T follicular helper cell (primary cell): ENCODE data around the gene CD34.
"Not testable (repeated sequence)": the region's sequence is repeated elsewhere in the genome, so short reads cannot be mapped to it uniquely, and the experiment has no call there.

Source experiments
- DNase-seq: peaks from one replicate; pipeline ENCODE4 v3.0.0-alpha.2; 2020; ENCODE audit warnings: low read depth

CD34 gene

GRCh38 chr1:207898836-207899235 is 12.1 kb downstream of the CD34 start:
- DNase-seq = no peak

- no peak for DNase-seq
Measured at GRCh38 chr1:207898260-207898659, 12.7 kb downstream of the CD34 start.

GRCh38 chr1:207897188-207897587 is 13.7 kb downstream of the CD34 start:
- DNase-seq = no peak

GRCh38 chr1:207896547-207896946 is 14.4 kb downstream of the CD34 start:
- no peak for DNase-seq

GRCh38 chr1:207894704-207895103 is 16.2 kb downstream of the CD34 start:
- DNase-seq = no peak

GRCh38 chr1:207893737-207894582 is 17.0 kb downstream of the CD34 start:
- no peak for DNase-seq

- DNase-seq = no peak
Measured at GRCh38 chr1:207892764-207893163, 18.2 kb downstream of the CD34 start.

- DNase-seq = no peak
Measured at GRCh38 chr1:207891148-207891547, 19.8 kb downstream of the CD34 start.

- no peak for DNase-seq
Measured at GRCh38 chr1:207890136-207890738, 20.7 kb downstream of the CD34 start.

GRCh38 chr1:207888652-207889051 is 22.3 kb downstream of the CD34 start:
- DNase-seq = no peak

GRCh38 chr1:207887542-207888201 is 23.3 kb downstream of the CD34 start:
- DNase-seq = no peak

- no peak for DNase-seq
Measured at GRCh38 chr1:207886227-207886626, 24.7 kb downstream of the CD34 start.

GRCh38 chr1:207885129-207886032 is 25.5 kb downstream of the CD34 start:
- peak; percentile 56 for DNase-seq

- DNase-seq = no peak
Measured at GRCh38 chr1:207884266-207885029, 26.5 kb downstream of the CD34 start.

GRCh38 chr1:207883660-207884250 is 27.2 kb downstream of the CD34 start:
- no peak for DNase-seq

- no peak for DNase-seq
Measured at GRCh38 chr1:207883104-207883651, 27.7 kb downstream of the CD34 start.

- no peak for DNase-seq
Measured at GRCh38 chr1:207882692-207883091, 28.2 kb downstream of the CD34 start.

GRCh38 chr1:207878939-207879338 is 32.0 kb downstream of the CD34 start:
- DNase-seq = no peak

- DNase-seq = not testable (repeated sequence)
Measured at GRCh38 chr1:207877914-207878313, 33.0 kb downstream of the CD34 start.

GRCh38 chr1:207876131-207876530 is 34.8 kb downstream of the CD34 start:
- DNase-seq = no peak
